Testis (tissue), 2 donors: ENCODE measurements around the gene KLK15.

Experiments
- CTCF ChIP-seq, 3 experiments: fragments of 450-650 bp in 2 of 3; fragments of 200-600 bp in 1 of 3; sonication (generic) in 1 of 3; IDR thresholded peaks; one replicate each; pipeline ENCODE4 v1.5.1; 2016 to 2019; ENCODE audit warnings: antibody characterized with exemption in 3 of 3, mild to moderate bottlenecking in 2 of 3, moderate library complexity in 1 of 3
- POLR2A ChIP-seq: fragments of 450-650 bp; IDR thresholded peaks from one replicate; pipeline ENCODE4 v1.6.1; 2017; ENCODE audit warnings: antibody characterized with exemption, mild to moderate bottlenecking, moderate library complexity

- TF ChIP-seq POLR2A (no peak), CTCF (IDR thresholded peaks at IDR 0.05) (no peak)
Observed at GRCh38 chr19:50843701-50844221, 10.4 kb upstream of the KLK15 start.
